OCI-LY7 (cell line): ENCODE results near the gene KMT2A. TPM values are rescaled to one million over a fixed set of nuclear protein-coding genes. Genes with fewer than 3 reads are reported as not detected.

Experiments used
- BruUV-seq: library from RNA; stranded (reverse); fragments of 400-500 nt; replicated peaks from 2 replicates; lab custom pipeline; 2021; lab: Mats Ljungman, UMichigan
- CTCF ChIA-PET: fragments of 300-600 bp; sonication (Branson Sonifier 250); formaldehyde crosslinking; loops from one replicate; lab custom pipeline; 2022; ENCODE audit warnings: antibody characterized with exemption; ENCODE audit not compliant: unreplicated experiment; lab: Charles Lee
- POLR2A ChIA-PET: fragments of 300-600 bp; sonication (Branson Sonifier 250); formaldehyde crosslinking; loops from one replicate; lab custom pipeline; 2022; ENCODE audit warnings: antibody characterized with exemption; lab: Charles Lee
- DNase-seq: peaks from one replicate; pipeline ENCODE4 v3.0.0-alpha.2; 2015; ENCODE audit warnings: low spot score
- H2AFZ ChIP-seq: fragments of 200-600 bp; sonication (generic), shearing (Covaris generic); 2 replicates; pipeline ENCODE4 v1.6.1; 2014; ENCODE audit warnings: mild to moderate bottlenecking, antibody characterized with exemption, low read length, moderate library complexity
- H3K27ac ChIP-seq: fragments of 200-600 bp; sonication (generic); 2 replicates; pipeline ENCODE4 v1.5.1; 2014; ENCODE audit warnings: mixed run types, low read depth, mild to moderate bottlenecking, moderate library complexity, low read length, inconsistent platforms; ENCODE audit not compliant: poor library complexity, severe bottlenecking
- H3K36me3 ChIP-seq: fragments of 200-600 bp; sonication (generic); 2 replicates; pipeline ENCODE4 v1.6.1; 2014; ENCODE audit warnings: mild to moderate bottlenecking, antibody characterized with exemption, low read length, moderate library complexity, mixed read lengths; ENCODE audit not compliant: insufficient read depth
- H3K4me1 ChIP-seq: fragments of 200-600 bp; sonication (generic); 2 replicates; pipeline ENCODE4 v1.5.1; 2014; ENCODE audit warnings: mild to moderate bottlenecking, low read length; ENCODE audit not compliant: insufficient read depth, poor library complexity, severe bottlenecking
- H3K4me2 ChIP-seq: fragments of 200-600 bp; sonication (generic); 2 replicates; pipeline ENCODE4 v1.6.1; 2014; ENCODE audit warnings: mild to moderate bottlenecking, low read length
- H3K4me3 ChIP-seq: fragments of 200-600 bp; sonication (generic); 2 replicates; pipeline ENCODE4 v1.5.1; 2014; ENCODE audit warnings: mild to moderate bottlenecking, low read depth, low read length; ENCODE audit not compliant: poor library complexity, severe bottlenecking
- H3K79me2 ChIP-seq: fragments of 200-600 bp; sonication (generic); 2 replicates; pipeline ENCODE4 v1.6.1; 2016; ENCODE audit warnings: low read depth, mild to moderate bottlenecking, low read length, moderate library complexity, mixed read lengths; ENCODE audit not compliant: insufficient read depth
- H3K9me2 ChIP-seq: fragments of 200-600 bp; sonication (generic); 2 replicates; pipeline ENCODE4 v1.6.1; 2016; ENCODE audit warnings: mild to moderate bottlenecking, low read length, mixed read lengths; ENCODE audit not compliant: insufficient read depth
- H3K9me3 ChIP-seq: fragments of 200-600 bp; sonication (generic); 2 replicates; pipeline ENCODE4 v1.6.1; 2014; ENCODE audit warnings: mild to moderate bottlenecking, mixed run types, low read length, mixed read lengths
- H4K20me1 ChIP-seq: fragments of 200-600 bp; sonication (generic); 2 replicates; pipeline ENCODE4 v1.6.1; 2014; ENCODE audit warnings: mild to moderate bottlenecking, antibody characterized with exemption, low read length, moderate library complexity, mixed read lengths; ENCODE audit not compliant: insufficient read depth
- CTCF ChIP-seq: fragments of 200-600 bp; sonication (generic); conservative IDR thresholded peaks from 2 replicates; pipeline ENCODE4 v1.5.1; 2014; ENCODE audit warnings: mild to moderate bottlenecking, antibody characterized with exemption, low read length, moderate library complexity, mixed read lengths
- EZH2phosphoT487 ChIP-seq: fragments of 200-600 bp; sonication (generic); IDR thresholded peaks from 2 replicates; pipeline ENCODE4 v1.6.1; 2018; ENCODE audit warnings: low read depth, borderline replicate concordance, mild to moderate bottlenecking, mixed run types, antibody characterized with exemption, low read length, moderate library complexity, mixed read lengths
- intact Hi-C: fragments of 100-400 bp; cut with micrococcal nuclease; formaldehyde crosslinking; loops from one replicate; pipeline ENCODE4 v1.10.0; 2022; ENCODE audit not compliant: unreplicated experiment
- total RNA-seq, 2 experiments: library from RNA; depleted of rRNA in 1 of 2; stranded (reverse); fragments of >200 nt in 1 of 2; shearing (Covaris generic) in 1 of 2; gene quantifications; 2 replicates each; pipeline ENCODE4 v1.2.3, GENCODE V29; 2014 to 2022

The KMT2A gene
- total RNA-seq, 2 experiments from 2014 or later, result 55.8 to 90.0 TPM

GRCh38 chr11:118545533-118545932 lies 109.2 kb downstream of the KMT2A start:
- ChIA-PET POLR2A (interaction anchor here (1.2 kb wide), 1 partner anchor 19 kb away, joined by 4 read pairs; no protein-coding TSS in a partner anchor), CTCF (no interaction called here)
- no peak overlapping the region for H3K4me3 ChIP-seq
- no peaks in the 10 kb centered on the region for H3K79me2 ChIP-seq
- H3K4me2 ChIP-seq, result no peak overlapping the region
- H3K27ac ChIP-seq, result no peak overlapping the region
- DNase-seq, result no peak
- no peaks in the 10 kb centered on the region for H3K36me3 ChIP-seq
- no peaks in the 10 kb centered on the region for H3K4me1 ChIP-seq
- intact Hi-C loops, result no loop called here
- no TSS peak for BruUV-seq
- no peak overlapping the region for H2AFZ ChIP-seq
- no peaks in the 10 kb centered on the region for H3K9me2 ChIP-seq
- no peak for TF ChIP-seq CTCF
- no peaks in the 10 kb centered on the region for H4K20me1 ChIP-seq
- no peaks in the 10 kb centered on the region for H3K9me3 ChIP-seq

- Histone ChIP-seq H3K79me2 (no peaks in the 10 kb centered on the region), H3K4me3 (no peak overlapping the region), H3K4me1 (no peaks in the 10 kb centered on the region), H3K36me3 (peaks cover 5% of the 10 kb centered on the region; the same call in 1 of the 2 replicates), H4K20me1 (no peaks in the 10 kb centered on the region), H3K9me3 (no peaks in the 10 kb centered on the region), H3K9me2 (no peaks in the 10 kb centered on the region), H2AFZ (no peak overlapping the region), H3K4me2 (no peak overlapping the region), H3K27ac (no peak overlapping the region)
- POLR2A ChIA-PET, result no interaction called here
- intact Hi-C loops, result no loop called here
- CTCF ChIA-PET, result no interaction called here
- no peak for DNase-seq
- no TSS peak for BruUV-seq
- no peak for TF ChIP-seq EZH2phosphoT487
- TF ChIP-seq CTCF, result no peak
Observed at GRCh38 chr11:118547132-118547531, 110.8 kb downstream of the KMT2A start.

- CTCF ChIA-PET, result interaction anchor here (0.6 kb wide), 1 partner anchor 69 kb away, joined by 3 read pairs; no protein-coding TSS in a partner anchor
- BruUV-seq, result no TSS peak
- DNase-seq, result no peak
- POLR2A ChIA-PET, result interaction anchor here (0.6 to 0.7 kb wide), 2 partner anchors 26 to 42 kb away, joined by 3 read pairs; no protein-coding TSS in a partner anchor
- Histone ChIP-seq H3K9me2 (no peaks in the 10 kb centered on the region), H3K4me2 (no peak overlapping the region), H3K4me3 (no peak overlapping the region), H2AFZ (no peak overlapping the region), H3K36me3 (peaks cover 25% of the 10 kb centered on the region), H3K9me3 (no peaks in the 10 kb centered on the region), H4K20me1 (no peaks in the 10 kb centered on the region), H3K79me2 (no peaks in the 10 kb centered on the region), H3K27ac (no peak overlapping the region), H3K4me1 (no peaks in the 10 kb centered on the region)
- TF ChIP-seq EZH2phosphoT487 (no peak), CTCF (no peak)
- intact Hi-C loops, result no loop called here
Observed at GRCh38 chr11:118552341-118552740, 116.0 kb downstream of the KMT2A start.
